HT-29 (cell line): ENCODE measurements around the gene HIRA. TPM values are rescaled to one million over a fixed set of nuclear protein-coding genes. Genes with fewer than 3 reads are reported as not detected.
"Not testable (repeated sequence)": the region's sequence is repeated elsewhere in the genome, so short reads cannot be mapped to it uniquely, and the experiment has no call there.

Source experiments
- DNase-seq: peaks from one replicate; pipeline ENCODE4 v3.0.0-alpha.2; 2015; ENCODE audit warnings: low spot score
- total RNA-seq: library from RNA; depleted of rRNA; stranded (reverse); fragments of >200 nt; shearing (Covaris generic); gene quantifications from 2 replicates; pipeline ENCODE4 v1.2.3, GENCODE V29; 2014

Gene HIRA
- total RNA-seq, 1 experiment from 2014 or later: 65.1 TPM

GRCh38 chr22:19443544-19444211 is 12.1 kb upstream of the HIRA start:
- no peak for DNase-seq

- DNase-seq: no peak
Observed at GRCh38 chr22:19442166-19442565, 10.6 kb upstream of the HIRA start.

GRCh38 chr22:19440411-19441195 is 9.1 kb upstream of the HIRA start:
- no peak for DNase-seq

GRCh38 chr22:19438298-19438697 is 6.8 kb upstream of the HIRA start:
- DNase-seq: no peak

- not testable (repeated sequence) for DNase-seq
Observed at GRCh38 chr22:19436444-19437161, 5.1 kb upstream of the HIRA start.

- DNase-seq: no peak
Observed at GRCh38 chr22:19434829-19435580, 3.5 kb upstream of the HIRA start.

GRCh38 chr22:19434401-19434800 is 2.9 kb upstream of the HIRA start:
- no peak for DNase-seq

GRCh38 chr22:19432133-19432851 is 759 bp upstream of the HIRA start, which contains the start of gene MRPL40:
TSS of gene MRPL40 (plus strand) at chr22:19432545. CDS start at chr22:19432555, 10 bp downstream.
- DNase-seq: peak; percentile 98

GRCh38 chr22:19430890-19431541 is 517 bp downstream of the HIRA start:
- DNase-seq: peak; percentile 68

GRCh38 chr22:19429950-19430889 is 1.3 kb downstream of the HIRA start:
- no peak for DNase-seq

- no peak for DNase-seq
Observed at GRCh38 chr22:19424186-19424500, 7.4 kb downstream of the HIRA start.

GRCh38 chr22:19422440-19423301 is 8.9 kb downstream of the HIRA start:
- DNase-seq: no peak

- DNase-seq: no peak
Observed at GRCh38 chr22:19420321-19420720, 11.2 kb downstream of the HIRA start.

GRCh38 chr22:19419464-19420178 is 11.9 kb downstream of the HIRA start:
- DNase-seq: no peak

- DNase-seq: no peak
Observed at GRCh38 chr22:19419086-19419463, 12.5 kb downstream of the HIRA start.

- no peak for DNase-seq
Observed at GRCh38 chr22:19412923-19413322, 18.6 kb downstream of the HIRA start.

- no peak for DNase-seq
Observed at GRCh38 chr22:19412478-19412877, 19.1 kb downstream of the HIRA start.

GRCh38 chr22:19411690-19412045 is 19.9 kb downstream of the HIRA start:
- DNase-seq: no peak
